Esophagus squamous epithelium (tissue), 5 donors: Measurements from ENCODE around the gene RALB. TPM values are rescaled to one million over a fixed set of nuclear protein-coding genes. Genes with fewer than 3 reads are reported as not detected.

Source experiments
- DNase-seq: peaks from one replicate; lab custom pipeline; 2025; lab: John Stamatoyannopoulos, UW
- H3K27ac ChIP-seq, 4 donors: fragments of 200-600 bp; sonication (generic); one replicate each; pipeline ENCODE4 v1.5.1; 2016 to 2019; ENCODE audit warnings: mild to moderate bottlenecking in 1 of 4
- H3K27me3 ChIP-seq, 4 donors: fragments of 200-600 bp; sonication (generic); 1 replicate in 3 of 4; 2 replicates in 1 of 4; pipeline versions ENCODE4 v1.5.1 to v1.6.0; 2017 to 2021; ENCODE audit warnings: antibody characterized with exemption in 1 of 4
- H3K36me3 ChIP-seq, 3 donors: fragments of 200-600 bp; sonication (generic); one replicate each; pipeline ENCODE4 v1.5.1; 2016 to 2019
- H3K4me1 ChIP-seq, 3 donors: fragments of 200-600 bp; sonication (generic); one replicate each; pipeline ENCODE4 v1.5.1; 2017 to 2019
- H3K4me3 ChIP-seq, 4 donors: fragments of 200-600 bp; sonication (generic); 1 replicate in 3 of 4; 2 replicates in 1 of 4; pipeline ENCODE4 v1.5.1; 2016 to 2019; ENCODE audit warnings: mild to moderate bottlenecking in 2 of 4, moderate library complexity in 1 of 4
- H3K9me3 ChIP-seq, 3 donors: fragments of 200-600 bp; sonication (generic); one replicate each; pipeline ENCODE4 v1.5.1; 2016 to 2019
- CTCF ChIP-seq, 6 experiments: fragments of 450-650 bp in 4 of 6; fragments of 200-600 bp in 2 of 6; sonication (generic) in 2 of 6; IDR thresholded peaks; one replicate each; pipeline ENCODE4 v1.5.1; 2016 to 2019; ENCODE audit warnings: antibody characterized with exemption in 6 of 6, mild to moderate bottlenecking in 4 of 6, moderate library complexity in 4 of 6
- POLR2A ChIP-seq, 4 donors: fragments of 450-650 bp; IDR thresholded peaks; one replicate each; pipeline ENCODE4 v1.6.1; 2017; ENCODE audit warnings: antibody characterized with exemption in 4 of 4, mild to moderate bottlenecking in 4 of 4, moderate library complexity in 3 of 4
- WGBS, 2 donors: methylation state at CpG; one replicate each; pipeline ENCODE4 v1.1.5; 2018; 5-methylcytosine and 5-hydroxymethylcytosine counted together
- intact Hi-C: fragments of 100-400 bp; cut with DNase I; formaldehyde crosslinking; loops from one replicate; pipeline ENCODE4 v1.15.0; 2022
- total RNA-seq, 4 donors: library from RNA; depleted of rRNA; stranded (reverse); fragments of >200 nt; gene quantifications; one replicate each; pipeline ENCODE4 v1.1.0, GENCODE V29; 2016
- donor health status: DM: yes; HTN: yes; CAD: no.

Gene RALB
- total RNA-seq, 4 donors from 2014 or later = 50.2 to 99.2 (median 64.8) TPM

- Histone ChIP-seq H3K36me3 (no peaks in the 10 kb centered on the region), H3K27me3 (peaks cover 0 to 69% (median 0%) of the 10 kb centered on the region in 4 donors), H3K27ac (no peak overlapping the region), H3K4me3 (no peak overlapping the region), H3K4me1 (peaks cover 0 to 21% (median 9%) of the 10 kb centered on the region in 3 donors), H3K9me3 (no peaks in the 10 kb centered on the region)
- no peak for DNase-seq
- 88 to 94% methylated on average over 5 to 9 of the region's 10 CpGs for WGBS, 2 donors
- intact Hi-C loops = no loop called here
- TF ChIP-seq POLR2A (IDR thresholded peaks at IDR 0.05) (no peak), CTCF (IDR thresholded peaks at IDR 0.05) (no peak)
These were observed 71.3 kb downstream of the RALB start for GRCh38 chr2:120323807-120324399.

- no peak for TF ChIP-seq POLR2A (IDR thresholded peaks at IDR 0.05)
- TF ChIP-seq CTCF (IDR thresholded peaks at IDR 0.05) = no peak
- H3K9me3 ChIP-seq = no peaks in the 10 kb centered on the region
- H3K36me3 ChIP-seq = no peaks in the 10 kb centered on the region
- H3K27ac ChIP-seq = no peak overlapping the region
- no peak overlapping the region for H3K4me3 ChIP-seq
- DNase-seq = no peak
- H3K4me1 ChIP-seq = peaks cover 0 to 11% (median 9%) of the 10 kb centered on the region in 3 donors
- H3K27me3 ChIP-seq = peaks cover 0 to 74% (median 0%) of the 10 kb centered on the region in 4 donors
- WGBS, 2 donors = no CpG with 5 or more reads among the region's 7 CpGs
- intact Hi-C loops = no loop called here
These were observed 72.3 kb downstream of the RALB start for GRCh38 chr2:120324933-120325332.

- TF ChIP-seq POLR2A (IDR thresholded peaks at IDR 0.05) (no peak), CTCF (IDR thresholded peaks at IDR 0.05) (no peak)
- Histone ChIP-seq H3K36me3 (no peaks in the 10 kb centered on the region), H3K4me1 (peaks cover 0 to 7% (median 0%) of the 10 kb centered on the region in 3 donors), H3K9me3 (no peaks in the 10 kb centered on the region), H3K27me3 (peaks cover 0 to 85% (median 0%) of the 10 kb centered on the region in 4 donors), H3K27ac (no peak overlapping the region), H3K4me3 (no peak overlapping the region)
- intact Hi-C loops = no loop called here
- 70 to 80% methylated on average over 9 of the region's 9 CpGs for WGBS, 2 donors
- no peak for DNase-seq
These were observed 73.4 kb downstream of the RALB start for GRCh38 chr2:120326066-120326465.

- H3K4me3 ChIP-seq = no peak overlapping the region
- 44 to 49% methylated on average over 13 to 18 of the region's 24 CpGs for WGBS, 2 donors
- H3K27ac ChIP-seq = no peak overlapping the region
- intact Hi-C loops = no loop called here
- no peaks in the 10 kb centered on the region for H3K9me3 ChIP-seq
- H3K36me3 ChIP-seq = no peaks in the 10 kb centered on the region
- TF ChIP-seq POLR2A (IDR thresholded peaks at IDR 0.05) (no peak), CTCF (IDR thresholded peaks at IDR 0.05) (no peak)
- peaks cover 0 to 7% (median 0%) of the 10 kb centered on the region in 3 donors for H3K4me1 ChIP-seq
- peaks cover 0 to 87% (median 3%) of the 10 kb centered on the region in 4 donors for H3K27me3 ChIP-seq
- DNase-seq = no peak
These were observed 78.5 kb downstream of the RALB start for GRCh38 chr2:120330946-120331822.

GRCh38 chr2:120331903-120332302, 79.3 kb downstream of the RALB start:
- intact Hi-C loops = no loop called here
- H3K27me3 ChIP-seq = peaks cover 0 to 87% (median 3%) of the 10 kb centered on the region in 4 donors
- no peaks in the 10 kb centered on the region for H3K36me3 ChIP-seq
- no peaks in the 10 kb centered on the region for H3K9me3 ChIP-seq
- no peak overlapping the region for H3K4me3 ChIP-seq
- peaks cover 0 to 7% (median 0%) of the 10 kb centered on the region in 3 donors for H3K4me1 ChIP-seq
- WGBS, 2 donors = 30 to 56% methylated on average over 3 to 4 of the region's 4 CpGs
- no peak overlapping the region for H3K27ac ChIP-seq
- TF ChIP-seq POLR2A (IDR thresholded peaks at IDR 0.05) (no peak), CTCF (IDR thresholded peaks at IDR 0.05) (no peak)
- no peak for DNase-seq
